PC-9 (cell line): ENCODE measurements around the gene ERC1. TPM values are rescaled to one million over a fixed set of nuclear protein-coding genes. Genes with fewer than 3 reads are reported as not detected.

Experiments used
- BruUV-seq: library from RNA; stranded (reverse); fragments of 400-500 nt; replicated peaks from 2 replicates; lab custom pipeline; 2021; lab: Mats Ljungman, UMichigan
- CTCF ChIA-PET: fragments of 300-600 bp; sonication (Branson Sonifier 250); formaldehyde crosslinking; loops from one replicate; lab custom pipeline; 2022; ENCODE audit warnings: antibody characterized with exemption; lab: Charles Lee
- POLR2A ChIA-PET: fragments of 300-600 bp; sonication (Branson Sonifier 250); formaldehyde crosslinking; loops from one replicate; lab custom pipeline; 2022; ENCODE audit warnings: antibody characterized with exemption; ENCODE audit not compliant: unreplicated experiment; lab: Charles Lee
- DNase-seq, 2 experiments: peaks; one replicate each; pipeline versions ENCODE4 v3.0.0 to v3.0.0-alpha.2; 2015 to 2022; ENCODE audit warnings: mixed read lengths in 1 of 2
- H2AFZ ChIP-seq: fragments of 200-600 bp; sonication (generic); 2 replicates; pipeline ENCODE4 v1.8.1; 2017; ENCODE audit warnings: antibody characterized with exemption
- H3F3A ChIP-seq: fragments of 200-600 bp; sonication (generic); 2 replicates; pipeline ENCODE4 v1.8.1; 2017; ENCODE audit warnings: antibody characterized with exemption, mild to moderate bottlenecking, low read depth; ENCODE audit not compliant: insufficient read depth
- H3K27ac ChIP-seq: fragments of 200-600 bp; sonication (generic); 2 replicates; pipeline ENCODE4 v1.6.1; 2016; ENCODE audit warnings: mixed run types
- H3K27me3 ChIP-seq: fragments of 200-600 bp; sonication (generic); 2 replicates; pipeline ENCODE4 v1.6.1; 2016; ENCODE audit warnings: low read depth, mixed run types; ENCODE audit not compliant: insufficient read depth
- H3K36me3 ChIP-seq: fragments of 200-600 bp; sonication (generic); 2 replicates; pipeline ENCODE4 v1.6.1; 2016; ENCODE audit warnings: low read depth, mixed run types
- H3K4me1 ChIP-seq: fragments of 200-600 bp; sonication (generic); replicated peaks from 2 replicates; pipeline ENCODE4 v1.6.1; 2016; ENCODE audit warnings: mixed run types; ENCODE audit not compliant: insufficient read depth
- H3K4me2 ChIP-seq: fragments of 200-600 bp; sonication (generic); 2 replicates; pipeline ENCODE4 v1.6.1; 2017; ENCODE audit warnings: mixed run types
- H3K4me3 ChIP-seq: fragments of 200-600 bp; sonication (generic); 2 replicates; pipeline ENCODE4 v1.6.1; 2016; ENCODE audit warnings: mixed run types
- H3K79me2 ChIP-seq: fragments of 200-600 bp; sonication (generic); 2 replicates; pipeline ENCODE4 v1.6.1; 2017; ENCODE audit warnings: low read depth, mixed run types
- H3K9me2 ChIP-seq: fragments of 200-600 bp; sonication (generic); 2 replicates; pipeline ENCODE4 v1.8.1; 2017; ENCODE audit warnings: mild to moderate bottlenecking; ENCODE audit not compliant: insufficient read depth
- H3K9me3 ChIP-seq: fragments of 200-600 bp; sonication (generic); 2 replicates; pipeline ENCODE4 v1.8.1; 2016; ENCODE audit warnings: low read depth; ENCODE audit not compliant: insufficient read depth
- H4K20me1 ChIP-seq: fragments of 200-600 bp; sonication (generic); 2 replicates; pipeline ENCODE4 v1.8.1; 2017; ENCODE audit not compliant: insufficient read depth
- CTCF ChIP-seq: fragments of 200-600 bp; sonication (generic); conservative IDR thresholded peaks from 2 replicates; pipeline ENCODE4 v1.6.1; 2017; ENCODE audit warnings: mixed run types, antibody characterized with exemption, mild to moderate bottlenecking, moderate library complexity
- EZH2 ChIP-seq: fragments of 200-600 bp; sonication (generic); IDR thresholded peaks from 2 replicates; pipeline ENCODE4 v1.8.0; 2017; ENCODE audit warnings: antibody characterized with exemption, low read depth
- intact Hi-C: fragments of 100-400 bp; cut with micrococcal nuclease; formaldehyde crosslinking; loops from one replicate; pipeline ENCODE4 v1.10.0; 2022; ENCODE audit not compliant: unreplicated experiment
- total RNA-seq: library from RNA; stranded (reverse); gene quantifications from 2 replicates; pipeline ENCODE4 v1.2.3, GENCODE V29; 2021

ERC1 gene
- total RNA-seq, 1 experiment from 2014 or later = 52.0 TPM

GRCh38 chr12:1494856-1495255, 503.8 kb downstream of the ERC1 start:
- Histone ChIP-seq H3K79me2 (no peaks in the 10 kb centered on the region), H3K27ac (no peak overlapping the region), H4K20me1 (no peaks in the 10 kb centered on the region), H3K4me3 (no peak overlapping the region), H3K4me2 (no peak overlapping the region), H3K4me1 (peaks cover 4% of the 10 kb centered on the region), H3K9me3 (no peaks in the 10 kb centered on the region), H3K27me3 (no peaks in the 10 kb centered on the region), H3K9me2 (no peaks in the 10 kb centered on the region), H3F3A (no peaks in the 10 kb centered on the region), H2AFZ (no peak overlapping the region), H3K36me3 (no peaks in the 10 kb centered on the region)
- CTCF ChIA-PET = interaction anchor here (0.5 kb wide), 1 partner anchor 153 kb away, joined by 3 read pairs; no protein-coding TSS in a partner anchor
- DNase-seq = no peak
- TF ChIP-seq EZH2 (no peak), CTCF (no peak)
- intact Hi-C loops = no loop called here
- POLR2A ChIA-PET = no interaction called here
- BruUV-seq = no TSS peak

- POLR2A ChIA-PET = interaction anchor here (0.6 to 1.3 kb wide), 3 partner anchors 13 to 23 kb away, joined by 3 to 6 read pairs (median 6); no protein-coding TSS in a partner anchor
- no peaks in the 10 kb centered on the region for H3K9me3 ChIP-seq
Measured at GRCh38 chr12:1496162-1496900, 505.3 kb downstream of the ERC1 start.

GRCh38 chr12:1497161-1497560, 506.1 kb downstream of the ERC1 start:
- no peaks in the 10 kb centered on the region for H3K36me3 ChIP-seq
- BruUV-seq = no TSS peak
- TF ChIP-seq EZH2 (no peak), CTCF (no peak)
- H3K9me3 ChIP-seq = no peaks in the 10 kb centered on the region
- H3K79me2 ChIP-seq = no peaks in the 10 kb centered on the region
- no peaks in the 10 kb centered on the region for H3K9me2 ChIP-seq
- H3K4me2 ChIP-seq = no peak overlapping the region
- H3K27ac ChIP-seq = no peak overlapping the region
- DNase-seq = no peak
- intact Hi-C loops = loop anchor here (2.0 kb wide), 1 partner anchor 22 kb away; no protein-coding TSS in a partner anchor
- H2AFZ ChIP-seq = no peak overlapping the region
- peaks cover 14% of the 10 kb centered on the region for H3K4me1 ChIP-seq
- CTCF ChIA-PET = interaction anchor here (0.6 to 2.3 kb wide), 3 partner anchors 86 to 379 kb away, joined by 3 to 8 read pairs (median 3); no protein-coding TSS in a partner anchor
- POLR2A ChIA-PET = interaction anchor here (0.7 kb wide), 1 partner anchor 288 kb away, joined by 3 read pairs; no protein-coding TSS in a partner anchor
- H3F3A ChIP-seq = no peaks in the 10 kb centered on the region
- no peaks in the 10 kb centered on the region for H3K27me3 ChIP-seq
- no peak overlapping the region for H3K4me3 ChIP-seq
- H4K20me1 ChIP-seq = no peaks in the 10 kb centered on the region

More at GRCh38 chr12:1496162-1496900, 505.3 kb downstream of the ERC1 start:
- Histone ChIP-seq H3F3A (no peaks in the 10 kb centered on the region), H3K36me3 (no peaks in the 10 kb centered on the region), H3K4me1 (peaks cover 14% of the 10 kb centered on the region), H3K4me3 (no peak overlapping the region), H3K27me3 (no peaks in the 10 kb centered on the region), H3K9me2 (no peaks in the 10 kb centered on the region), H3K27ac (no peak overlapping the region), H3K79me2 (no peaks in the 10 kb centered on the region), H2AFZ (no peak overlapping the region), H3K4me2 (no peak overlapping the region), H4K20me1 (no peaks in the 10 kb centered on the region)
- no TSS peak for BruUV-seq
- intact Hi-C loops = loop anchor here (2.0 kb wide), 1 partner anchor 22 kb away; no protein-coding TSS in a partner anchor
- DNase-seq = peak in 1 of 2 experiments; percentile 69
- TF ChIP-seq EZH2 (no peak), CTCF (no peak)
- CTCF ChIA-PET = interaction anchor here (0.6 to 2.3 kb wide), 3 partner anchors 87 to 378 kb away, joined by 3 to 8 read pairs (median 3); no protein-coding TSS in a partner anchor
